K562 (cell line): ENCODE results near the gene HSD17B12. TPM values are rescaled to one million over a fixed set of nuclear protein-coding genes. Genes with fewer than 3 reads are reported as not detected.

Source experiments
- ATF7 ChIP-seq: fragments of 450-650 bp; IDR thresholded peaks from 2 replicates; pipeline ENCODE4 v1.7.1; 2014; ENCODE audit warnings: mild to moderate bottlenecking, moderate library complexity
- DIDO1 ChIP-seq: fragments of 450-650 bp; IDR thresholded peaks from 2 replicates; pipeline ENCODE4 v1.6.1; 2016; ENCODE audit warnings: low read depth, missing biosample characterization, missing genetic modification characterization
- ETV5 ChIP-seq: sonication (generic); formaldehyde crosslinking; IDR thresholded peaks from 2 replicates; pipeline ENCODE4 v1.4.0; 2020; ENCODE audit warnings: low read depth, mild to moderate bottlenecking, missing genetic modification reagents
- FOS ChIP-seq: IDR thresholded peaks from 3 replicates; pipeline ENCODE4 v1.6.1; 2011; ENCODE audit not compliant: insufficient read length; ENCODE audit errors: extremely low read depth
- FOXM1 ChIP-seq, 2 experiments: fragments of 450-650 bp in 1 of 2; sonication (generic) in 1 of 2; formaldehyde crosslinking in 1 of 2; IDR thresholded peaks; 2 replicates each; pipeline versions ENCODE4 v1.6.1 to v1.9.0; 2017 to 2022; ENCODE audit warnings: low read depth in 2 of 2, mild to moderate bottlenecking in 2 of 2, missing genetic modification reagents in 1 of 2, moderate library complexity in 1 of 2
- L3MBTL2 ChIP-seq: fragments of 450-650 bp; IDR thresholded peaks from 2 replicates; pipeline ENCODE4 v1.6.1; 2016; ENCODE audit warnings: mild to moderate bottlenecking, moderate library complexity
- MEIS2 ChIP-seq: fragments of 450-650 bp; IDR thresholded peaks from 2 replicates; pipeline ENCODE4 v1.6.1; 2014; ENCODE audit warnings: mild to moderate bottlenecking; ENCODE audit not compliant: partially characterized antibody
- NBN ChIP-seq: fragments of 450-650 bp; IDR thresholded peaks from 2 replicates; pipeline ENCODE4 v1.6.1; 2016; ENCODE audit warnings: low read depth, mild to moderate bottlenecking
- NCOR1 ChIP-seq: fragments of 450-650 bp; IDR thresholded peaks from 2 replicates; pipeline ENCODE4 v1.6.1; 2016; ENCODE audit warnings: mild to moderate bottlenecking, moderate library complexity
- NR2C1 ChIP-seq, 2 experiments: fragments of 450-650 bp; IDR thresholded peaks; 2 replicates each; pipeline ENCODE4 v1.6.1; 2017; ENCODE audit warnings: mild to moderate bottlenecking in 2 of 2, antibody characterized with exemption in 1 of 2, inconsistent platforms in 1 of 2, missing compliant biosample characterization in 1 of 2, missing genetic modification characterization in 1 of 2
- RREB1 ChIP-seq: fragments of 250-450 bp; sonication (Bioruptor Pico); IDR thresholded peaks from 2 replicates; pipeline ENCODE4 v1.4.0; 2020
- SMAD4 ChIP-seq: fragments of 250-450 bp; sonication (Bioruptor Pico); conservative IDR thresholded peaks from 2 replicates; pipeline ENCODE4 v1.8.0; 2021; ENCODE audit warnings: inconsistent platforms, mild to moderate bottlenecking, moderate library complexity
- SMARCA4 ChIP-seq: fragments of 450-650 bp; IDR thresholded peaks from 2 replicates; pipeline ENCODE4 v1.6.1; 2016
- TBL1XR1 ChIP-seq, 2 experiments: IDR thresholded peaks; 2 replicates each; pipeline ENCODE4 v1.6.1; 2012; ENCODE audit warnings: improper control_type of control experiment in 2 of 2, low read length in 2 of 2, mild to moderate bottlenecking in 1 of 2
- ZEB2 ChIP-seq: fragments of 450-650 bp; IDR thresholded peaks from 2 replicates; pipeline ENCODE4 v1.6.1; 2016
- ZNF766 ChIP-seq: fragments of 200-800 bp; sonication (Bioruptor generic); conservative IDR thresholded peaks from 2 replicates; pipeline ENCODE4 v1.6.1; 2016; ENCODE audit warnings: missing genetic modification characterization, missing compliant biosample characterization
- polyA plus RNA-seq, 8 experiments: library from polyadenylated mRNA; depleted of rRNA in 4 of 8; stranded (reverse) in 5 of 8; unstranded in 3 of 8; fragments of >200 nt; fragmentation: Nextera tagmentation in 2 of 8; fragmentation: Illumina TruSeq in 1 of 8; extraction: Ambion mirVana in 2 of 8; extraction: Trizol in 1 of 8; gene quantifications; 2 replicates each; pipeline versions ENCODE4 v1.2.1 to v1.2.3, GENCODE V29; 2011 to 2014; ENCODE audit warnings: inconsistent platforms in 1 of 8, missing spikeins in 1 of 8
- total RNA-seq, 7 experiments: library from RNA; depleted of rRNA in 6 of 7; stranded (reverse); fragments of >200 nt in 6 of 7; fragmentation: Illumina TruSeq in 2 of 7; extraction: Trizol in 2 of 7; gene quantifications; 2 replicates each; pipeline versions ENCODE4 v1.2.1 to v1.2.3, GENCODE V29; 2011 to 2021; ENCODE audit warnings: low replicate concordance in 1 of 7
- TF ChIP-seq, protein P1 (sequence below): sonication (generic); formaldehyde crosslinking; IDR thresholded peaks from 2 replicates; pipeline ENCODE4 v1.4.0; 2020; ENCODE audit warnings: mild to moderate bottlenecking, missing genetic modification reagents

The HSD17B12 gene
- total and polyA plus RNA-seq, 9 of the 15 experiments (the other 6 are each of a cell fraction or from before 2014, with no cell fraction given), result 9.1 to 34.5 (median 23.3) TPM

DNA sequence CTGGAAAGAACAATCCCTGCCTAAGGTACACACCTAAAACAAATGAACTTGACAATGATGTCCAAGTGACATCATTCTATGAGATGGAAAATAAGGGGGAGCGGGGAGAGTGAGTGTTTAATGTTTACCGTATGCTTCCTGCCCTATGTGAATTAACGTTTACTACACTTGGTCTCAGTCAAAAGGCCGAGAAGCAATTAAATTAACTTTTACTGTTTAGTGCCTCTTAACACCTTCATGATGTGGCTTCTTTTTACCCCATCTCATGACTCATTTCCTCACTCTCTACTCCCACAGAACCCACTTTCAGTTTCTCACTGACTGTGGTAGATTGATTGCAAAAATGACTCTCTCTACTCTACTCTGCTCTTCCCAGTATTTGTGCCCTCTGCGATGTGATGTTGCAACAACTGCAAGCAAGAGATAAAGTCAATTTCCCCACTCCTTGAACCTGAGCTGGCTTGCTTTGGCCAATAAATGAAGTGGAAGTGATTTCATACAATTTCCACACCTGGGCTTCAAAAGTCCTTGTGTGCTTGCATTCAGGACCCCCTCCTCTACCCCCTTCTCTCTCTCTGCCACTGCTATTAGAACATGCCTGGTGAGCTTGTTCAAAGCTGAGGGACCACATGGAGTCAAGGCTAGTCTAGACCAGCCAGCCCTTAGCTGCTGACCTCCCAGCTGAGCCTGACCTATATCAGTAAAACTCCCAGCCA, 188.5 kb downstream of the HSD17B12 start (continued):
- TF ChIP-seq DIDO1 (tag) (peak; percentile 35; the same call in 1 of the 2 replicates), FOS (peak; percentile 27), FOXM1 (IDR thresholded peaks at IDR 0.05; ENCODE audit: low read depth) (peak; percentile 83), FOXM1 (CRISPR knock-in tag; IDR thresholded peaks at IDR 0.05; ENCODE audit: low read depth) (no peak), RREB1 (no peak), ZEB2 (peak; percentile 91), SMAD4 (CRISPR knock-in tag) (peak; percentile 77), ZNF766 (CRISPR knock-in tag) (peak; percentile 66; the same call in 1 of the 2 replicates), NR2C1 (IDR thresholded peaks at IDR 0.05) (no peak), NR2C1 (tag; IDR thresholded peaks at IDR 0.05) (peak; percentile 64), NCOR1 (peak; percentile 90), SMARCA4 (peak; percentile 98), NBN (peak; percentile 91; the same call in 1 of the 2 replicates), ETV5 (CRISPR knock-in tag) (peak; percentile 83), ATF7 (peak; percentile 81), TBL1XR1 (IDR thresholded peaks at IDR 0.05; ENCODE audit: low read length in 2 of 2) (peak in 1 of 2 experiments; percentile 81; a peak in 2 of 4 replicates), L3MBTL2 (peak; percentile 48; the same call in 1 of the 2 replicates), MEIS2 (peak; percentile 97)
- TF ChIP-seq, protein P1, sequence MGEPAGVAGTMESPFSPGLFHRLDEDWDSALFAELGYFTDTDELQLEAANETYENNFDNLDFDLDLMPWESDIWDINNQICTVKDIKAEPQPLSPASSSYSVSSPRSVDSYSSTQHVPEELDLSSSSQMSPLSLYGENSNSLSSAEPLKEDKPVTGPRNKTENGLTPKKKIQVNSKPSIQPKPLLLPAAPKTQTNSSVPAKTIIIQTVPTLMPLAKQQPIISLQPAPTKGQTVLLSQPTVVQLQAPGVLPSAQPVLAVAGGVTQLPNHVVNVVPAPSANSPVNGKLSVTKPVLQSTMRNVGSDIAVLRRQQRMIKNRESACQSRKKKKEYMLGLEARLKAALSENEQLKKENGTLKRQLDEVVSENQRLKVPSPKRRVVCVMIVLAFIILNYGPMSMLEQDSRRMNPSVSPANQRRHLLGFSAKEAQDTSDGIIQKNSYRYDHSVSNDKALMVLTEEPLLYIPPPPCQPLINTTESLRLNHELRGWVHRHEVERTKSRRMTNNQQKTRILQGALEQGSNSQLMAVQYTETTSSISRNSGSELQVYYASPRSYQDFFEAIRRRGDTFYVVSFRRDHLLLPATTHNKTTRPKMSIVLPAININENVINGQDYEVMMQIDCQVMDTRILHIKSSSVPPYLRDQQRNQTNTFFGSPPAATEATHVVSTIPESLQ (CRISPR knock-in tag), result no peak
